Measurements from ENCODE around the gene CLEC4D. TPM values are rescaled to one million over a fixed set of nuclear protein-coding genes. Genes with fewer than 3 reads are reported as not detected.
"Not testable (repeated sequence)": the region's sequence is repeated elsewhere in the genome, so short reads cannot be mapped to it uniquely, and the experiment has no call there.

The CLEC4D gene
- polyA plus RNA-seq, 1 donor from 2014 or later = not detected

- H3K27me3 Mint-ChIP-seq = peaks cover 18% of the 10 kb centered on the region
- peak overlapping the region in 1 of 4 donors; percentile 33 for H3K4me3 Mint-ChIP-seq
- H3K36me3 Mint-ChIP-seq = no peaks in the 10 kb centered on the region
- H3K4me1 Mint-ChIP-seq = peaks cover 10 to 17% (median 11%) of the 10 kb centered on the region in 3 donors
- H3K9me3 Mint-ChIP-seq = no peaks in the 10 kb centered on the region
- no peak overlapping the region for H3K27ac Mint-ChIP-seq
Measured at GRCh38 chr12:8508223-8508622, 5.1 kb upstream of the CLEC4D start.

GRCh38 chr12:8508910-8509841 lies 4.1 kb upstream of the CLEC4D start:
- Mint-ChIP-seq H3K27me3 (peaks cover 18% of the 10 kb centered on the region), H3K4me3 (peak overlapping the region in 2 of 4 donors; percentile 54 to 64), H3K27ac (peak overlapping the region in 1 of 3 donors; percentile 14), H3K4me1 (peaks cover 10 to 17% (median 11%) of the 10 kb centered on the region in 3 donors), H3K9me3 (no peaks in the 10 kb centered on the region), H3K36me3 (no peaks in the 10 kb centered on the region)

- no peaks in the 10 kb centered on the region for H3K36me3 Mint-ChIP-seq
- no peak overlapping the region for H3K4me3 Mint-ChIP-seq
- H3K27ac Mint-ChIP-seq = no peak overlapping the region
- H3K4me1 Mint-ChIP-seq = no peaks in the 10 kb centered on the region
- no peaks in the 10 kb centered on the region for H3K9me3 Mint-ChIP-seq
- peaks cover 16% of the 10 kb centered on the region for H3K27me3 Mint-ChIP-seq
Measured at GRCh38 chr12:8517971-8518370, 4.7 kb downstream of the CLEC4D start.

- Mint-ChIP-seq H3K4me3 (no peak overlapping the region), H3K4me1 (no peaks in the 10 kb centered on the region), H3K27ac (no peak overlapping the region), H3K27me3 (peaks cover 16% of the 10 kb centered on the region), H3K36me3 (no peaks in the 10 kb centered on the region), H3K9me3 (peaks cover 0 to 2% (median 0%) of the 10 kb centered on the region in 3 donors)
Measured at GRCh38 chr12:8519171-8519570, 5.9 kb downstream of the CLEC4D start.

GRCh38 chr12:8527250-8528130 lies 14.2 kb downstream of the CLEC4D start:
- Mint-ChIP-seq H3K27me3 (peaks cover 6% of the 10 kb centered on the region), H3K4me3 (no peak overlapping the region), H3K9me3 (peaks cover 5 to 16% (median 5%) of the 10 kb centered on the region in 3 donors), H3K27ac (no peak overlapping the region), H3K4me1 (peaks cover 0 to 5% (median 3%) of the 10 kb centered on the region in 3 donors), H3K36me3 (no peaks in the 10 kb centered on the region)

GRCh38 chr12:8532045-8532444 lies 18.7 kb downstream of the CLEC4D start:
- H3K27ac Mint-ChIP-seq = no peak overlapping the region
- H3K9me3 Mint-ChIP-seq = peaks cover 0 to 3% (median 0%) of the 10 kb centered on the region in 3 donors
- H3K36me3 Mint-ChIP-seq = no peaks in the 10 kb centered on the region
- no peak overlapping the region for H3K4me3 Mint-ChIP-seq
- peaks cover 9% of the 10 kb centered on the region for H3K27me3 Mint-ChIP-seq
- H3K4me1 Mint-ChIP-seq = peaks cover 0 to 5% (median 3%) of the 10 kb centered on the region in 3 donors

- H3K36me3 Mint-ChIP-seq, H3K4me1 Mint-ChIP-seq, H3K9me3 Mint-ChIP-seq: not testable (repeated sequence)
- Mint-ChIP-seq H3K27me3 (peaks cover 15% of the 10 kb centered on the region), H3K4me3 (peak overlapping the region in 1 of 4 donors; percentile 66), H3K27ac (peak overlapping the region in 1 of 3 donors; percentile 57)
Measured at GRCh38 chr12:8537820-8538219, 24.5 kb downstream of the CLEC4D start.

- H3K27me3 Mint-ChIP-seq, H3K36me3 Mint-ChIP-seq, H3K27ac Mint-ChIP-seq, H3K9me3 Mint-ChIP-seq: not testable (repeated sequence)
- H3K4me3 Mint-ChIP-seq = peak within 1 kb of the TSS in 1 of 4 donors; percentile 20
- peaks cover 4 to 16% (median 6%) of the 10 kb centered on the region in 3 donors for H3K4me1 Mint-ChIP-seq
Measured at GRCh38 chr12:8540831-8541230, 27.5 kb downstream of the CLEC4D start, which contains the start of gene CLEC4E. Gene CLEC4E, minus strand, starts transcription at chr12:8540905. Its CDS starts 108 bp downstream, at chr12:8540797.

- no peak overlapping the region for H3K4me3 Mint-ChIP-seq
- H3K27me3 Mint-ChIP-seq = peaks cover 9% of the 10 kb centered on the region
- no peaks in the 10 kb centered on the region for H3K36me3 Mint-ChIP-seq
- no peak overlapping the region for H3K27ac Mint-ChIP-seq
- peaks cover 0 to 2% (median 0%) of the 10 kb centered on the region in 3 donors for H3K9me3 Mint-ChIP-seq
- peaks cover 4 to 19% (median 8%) of the 10 kb centered on the region in 3 donors for H3K4me1 Mint-ChIP-seq
Measured at GRCh38 chr12:8541562-8541961, 28.3 kb downstream of the CLEC4D start.

GRCh38 chr12:8544295-8544694 lies 31.0 kb downstream of the CLEC4D start:
- no peaks in the 10 kb centered on the region for H3K36me3 Mint-ChIP-seq
- H3K4me3 Mint-ChIP-seq = peak overlapping the region in 1 of 4 donors; percentile 13
- peaks cover 9% of the 10 kb centered on the region for H3K27me3 Mint-ChIP-seq

GRCh38 chr12:8546591-8546990 lies 33.3 kb downstream of the CLEC4D start:
- H3K4me1 Mint-ChIP-seq = peaks cover 2 to 15% (median 7%) of the 10 kb centered on the region in 3 donors
- H3K36me3 Mint-ChIP-seq = no peaks in the 10 kb centered on the region
- H3K4me3 Mint-ChIP-seq = no peak overlapping the region
- H3K9me3 Mint-ChIP-seq = peaks cover 0 to under 1% (median 0%) of the 10 kb centered on the region in 3 donors
- no peak overlapping the region for H3K27ac Mint-ChIP-seq
- peaks cover 2% of the 10 kb centered on the region for H3K27me3 Mint-ChIP-seq

More at GRCh38 chr12:8544295-8544694, 31.0 kb downstream of the CLEC4D start:
- Mint-ChIP-seq H3K9me3 (peaks cover 0 to 2% (median 0%) of the 10 kb centered on the region in 3 donors), H3K4me1 (peaks cover 4 to 21% (median 9%) of the 10 kb centered on the region in 3 donors), H3K27ac (no peak overlapping the region)

GRCh38 chr12:8547645-8548044 lies 34.3 kb downstream of the CLEC4D start:
- no peaks in the 10 kb centered on the region for H3K27me3 Mint-ChIP-seq
- H3K4me1 Mint-ChIP-seq = peaks cover 0 to 15% (median 5%) of the 10 kb centered on the region in 3 donors
- H3K27ac Mint-ChIP-seq = no peak overlapping the region
- no peaks in the 10 kb centered on the region for H3K9me3 Mint-ChIP-seq
- no peak overlapping the region for H3K4me3 Mint-ChIP-seq
- H3K36me3 Mint-ChIP-seq = no peaks in the 10 kb centered on the region

GRCh38 chr12:8548192-8548591 lies 34.9 kb downstream of the CLEC4D start:
- Mint-ChIP-seq H3K4me3 (no peak overlapping the region), H3K27ac (no peak overlapping the region), H3K36me3 (no peaks in the 10 kb centered on the region), H3K27me3 (no peaks in the 10 kb centered on the region), H3K4me1 (peaks cover 0 to 15% (median 5%) of the 10 kb centered on the region in 3 donors), H3K9me3 (no peaks in the 10 kb centered on the region)

GRCh38 chr12:8549381-8549780 lies 36.1 kb downstream of the CLEC4D start:
- Mint-ChIP-seq H3K27ac (no peak overlapping the region), H3K4me1 (peaks cover 0 to 8% (median 5%) of the 10 kb centered on the region in 3 donors), H3K4me3 (no peak overlapping the region), H3K9me3 (no peaks in the 10 kb centered on the region), H3K27me3 (no peaks in the 10 kb centered on the region), H3K36me3 (no peaks in the 10 kb centered on the region)
